Fibroblast of the aortic adventitia (primary cell): ENCODE measurements around the gene NPSR1. TPM values are rescaled to one million over a fixed set of nuclear protein-coding genes. Genes with fewer than 3 reads are reported as not detected.

ENCODE experiments used
- DNase-seq: peaks from one replicate; pipeline ENCODE4 v3.0.0-alpha.2; 2010; ENCODE audit warnings: low read depth
- H3K4me3 ChIP-seq: 2 replicates; pipeline ENCODE4 v1.5.1; 2011; ENCODE audit warnings: low read depth, mild to moderate bottlenecking, control low read depth, low read length, moderate library complexity
- total RNA-seq: library from RNA; depleted of rRNA; stranded (reverse); fragments of >200 nt; gene quantifications from 2 replicates; pipeline ENCODE4 v1.2.3, GENCODE V29; 2012; ENCODE audit warnings: low replicate concordance
- TF ChIP-seq, protein P1 (sequence below): IDR thresholded peaks from 2 replicates; pipeline ENCODE4 v1.5.1; 2011; ENCODE audit warnings: mild to moderate bottlenecking, low read length, control low read depth, inconsistent platforms; ENCODE audit not compliant: insufficient read depth

Gene NPSR1
- total RNA-seq, 1 donor = not detected

DNA sequence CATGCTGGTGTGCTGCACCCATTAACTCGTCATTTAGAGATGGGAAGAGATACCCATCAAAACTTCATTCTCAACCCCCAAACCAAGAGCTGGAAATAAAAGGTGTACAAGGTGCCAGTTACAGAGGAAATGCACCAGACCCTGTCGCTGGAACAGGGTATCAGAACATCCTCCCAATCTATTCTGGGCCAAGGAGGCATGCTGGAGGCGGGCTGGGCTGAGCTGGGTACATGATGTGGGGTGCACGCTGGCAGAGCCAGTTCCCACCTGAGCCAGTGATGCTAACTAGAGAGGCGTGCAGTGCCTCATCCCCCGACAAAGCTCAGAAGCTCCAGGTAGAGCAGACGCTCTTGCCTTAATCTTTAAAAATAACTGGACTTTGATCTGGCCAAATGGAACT is 70.1 kb downstream of the NPSR1 start:
- H3K4me3 ChIP-seq = no peak overlapping the region
- no peak for DNase-seq
- TF ChIP-seq, protein P1, sequence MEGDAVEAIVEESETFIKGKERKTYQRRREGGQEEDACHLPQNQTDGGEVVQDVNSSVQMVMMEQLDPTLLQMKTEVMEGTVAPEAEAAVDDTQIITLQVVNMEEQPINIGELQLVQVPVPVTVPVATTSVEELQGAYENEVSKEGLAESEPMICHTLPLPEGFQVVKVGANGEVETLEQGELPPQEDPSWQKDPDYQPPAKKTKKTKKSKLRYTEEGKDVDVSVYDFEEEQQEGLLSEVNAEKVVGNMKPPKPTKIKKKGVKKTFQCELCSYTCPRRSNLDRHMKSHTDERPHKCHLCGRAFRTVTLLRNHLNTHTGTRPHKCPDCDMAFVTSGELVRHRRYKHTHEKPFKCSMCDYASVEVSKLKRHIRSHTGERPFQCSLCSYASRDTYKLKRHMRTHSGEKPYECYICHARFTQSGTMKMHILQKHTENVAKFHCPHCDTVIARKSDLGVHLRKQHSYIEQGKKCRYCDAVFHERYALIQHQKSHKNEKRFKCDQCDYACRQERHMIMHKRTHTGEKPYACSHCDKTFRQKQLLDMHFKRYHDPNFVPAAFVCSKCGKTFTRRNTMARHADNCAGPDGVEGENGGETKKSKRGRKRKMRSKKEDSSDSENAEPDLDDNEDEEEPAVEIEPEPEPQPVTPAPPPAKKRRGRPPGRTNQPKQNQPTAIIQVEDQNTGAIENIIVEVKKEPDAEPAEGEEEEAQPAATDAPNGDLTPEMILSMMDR = no peak

DNA sequence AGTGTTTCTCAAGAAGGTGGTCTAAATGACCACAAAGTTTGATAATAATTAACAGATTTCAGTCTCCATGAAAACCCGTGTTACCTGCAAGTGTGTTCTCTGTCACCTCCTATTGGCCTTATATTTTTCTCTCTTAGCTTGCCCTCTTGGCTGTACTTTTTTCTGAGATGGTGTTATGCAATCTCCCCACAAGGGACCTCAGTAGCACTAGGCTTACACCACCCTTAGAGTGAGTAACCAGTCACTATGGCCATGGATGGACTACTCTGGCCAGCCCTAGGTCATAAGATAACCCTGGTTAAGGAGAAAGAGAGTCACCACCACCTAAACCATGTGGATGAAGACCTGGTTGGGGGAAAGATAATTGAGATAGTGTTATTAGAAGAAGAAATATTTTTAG is 76.8 kb downstream of the NPSR1 start:
- H3K4me3 ChIP-seq = no peak overlapping the region
- no peak for DNase-seq
- TF ChIP-seq, protein P1 = no peak

DNA sequence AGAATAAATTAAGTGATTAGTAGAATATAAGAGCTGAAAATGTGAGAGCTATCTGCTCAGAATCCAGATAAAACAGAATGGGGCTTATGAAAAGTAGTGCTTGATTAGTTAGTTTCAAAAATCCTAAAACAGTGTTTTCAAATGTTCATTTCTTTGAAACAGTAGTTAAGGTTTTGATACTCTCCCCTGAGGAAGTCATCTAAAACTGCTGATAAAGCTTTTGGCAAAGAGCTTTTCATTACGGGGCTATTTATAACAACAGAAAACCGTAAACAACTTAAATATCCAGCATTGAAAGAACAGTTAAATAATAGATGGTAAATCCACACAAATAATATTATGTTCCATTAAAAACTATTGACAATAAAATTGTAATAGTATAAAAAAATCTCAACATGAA is 77.5 kb downstream of the NPSR1 start:
- H3K4me3 ChIP-seq = no peak overlapping the region
- TF ChIP-seq, protein P1 = no peak
- DNase-seq = no peak

DNA sequence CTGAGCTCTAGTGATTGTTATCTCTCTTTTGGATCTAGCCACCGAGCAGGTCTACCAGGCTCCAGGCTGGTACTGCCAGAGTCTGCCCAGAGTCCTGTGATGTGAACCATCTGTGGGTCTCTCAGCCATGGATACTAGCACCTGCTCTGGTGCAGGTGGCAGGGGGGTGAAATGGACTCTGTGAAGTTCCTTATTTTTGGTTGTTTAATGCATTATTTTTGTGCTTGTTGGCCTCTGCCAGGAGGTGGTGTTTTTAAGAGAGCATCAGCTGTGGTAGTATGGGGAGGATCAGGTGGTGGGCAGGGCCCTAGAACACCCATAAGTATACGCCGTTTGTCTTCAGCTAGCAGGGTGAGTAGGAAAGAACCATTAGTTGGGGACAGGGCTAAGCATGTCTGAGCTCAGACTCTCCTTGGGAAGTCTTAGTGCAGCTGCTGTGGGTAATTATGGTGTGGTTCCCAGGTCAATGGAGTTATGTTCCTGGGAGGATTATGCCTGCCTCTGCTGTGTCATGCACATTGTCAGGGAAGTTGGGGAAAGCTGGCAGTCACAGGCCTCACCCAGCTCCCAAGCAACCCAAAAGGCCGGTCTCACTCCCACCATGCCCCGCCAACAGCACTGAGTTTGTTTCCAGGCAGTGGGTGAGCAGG is 81.8 kb downstream of the NPSR1 start:
- no peak for DNase-seq
- H3K4me3 ChIP-seq = no peak overlapping the region
- TF ChIP-seq, protein P1 = no peak

DNA sequence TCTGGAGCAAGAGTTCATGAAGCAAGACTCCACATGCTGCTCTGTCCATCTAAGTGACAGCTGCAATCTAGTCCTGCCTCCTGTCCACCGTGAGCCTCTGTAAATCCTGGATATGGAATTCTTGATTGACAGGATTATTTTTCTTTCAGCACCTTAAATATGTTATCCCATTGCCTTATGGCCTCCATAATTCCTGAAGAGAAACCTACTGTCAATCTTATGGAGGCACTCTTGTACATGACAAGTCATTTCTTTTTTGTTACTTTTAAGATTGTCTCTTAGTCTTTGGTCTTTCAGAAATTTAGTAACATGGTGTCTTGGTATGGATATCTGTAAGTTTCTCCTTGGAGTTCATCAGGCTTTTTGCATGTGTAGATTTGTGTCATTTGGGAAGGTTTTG is 82.8 kb downstream of the NPSR1 start:
- TF ChIP-seq, protein P1 = no peak
- no peak for DNase-seq

DNA sequence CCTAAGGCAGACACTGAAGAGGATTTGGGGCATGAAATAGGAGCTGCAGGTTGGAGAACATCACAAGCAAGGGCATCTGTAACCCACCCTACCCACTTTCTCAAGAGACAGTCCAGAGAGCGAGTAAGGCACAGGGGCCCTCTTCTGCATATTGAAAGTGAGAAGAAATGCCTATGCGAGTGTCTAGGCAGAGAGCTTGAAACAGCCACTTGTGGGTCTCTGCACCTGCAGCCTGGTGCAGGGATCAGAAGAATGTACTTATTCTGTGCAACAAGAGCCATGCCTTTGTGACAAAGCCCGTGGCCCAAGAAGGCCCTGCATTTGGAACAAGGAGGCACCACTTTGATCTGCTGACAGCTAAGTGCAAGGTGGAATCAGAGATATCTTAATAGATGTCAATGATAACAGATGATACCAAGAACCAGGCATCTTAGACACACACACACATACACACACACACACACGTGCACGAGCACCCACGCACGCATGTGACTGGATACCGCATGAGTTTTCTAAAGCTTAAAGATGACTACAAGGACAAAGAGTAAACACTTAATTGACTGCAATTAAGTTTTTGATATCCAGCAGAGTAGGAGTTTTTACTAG is 89.3 kb downstream of the NPSR1 start:
- no peak for DNase-seq
- TF ChIP-seq, protein P1 = no peak
- no peak overlapping the region for H3K4me3 ChIP-seq

More for the DNA sequence above, 82.8 kb downstream of the NPSR1 start:
- no peak overlapping the region for H3K4me3 ChIP-seq
